ENCODE results near the gene ZNF438.
"Not testable (repeated sequence)": the region's sequence is repeated elsewhere in the genome, so short reads cannot be mapped to it uniquely, and the experiment has no call there.

ZNF438 gene

GRCh38 chr10:30983209-30983608 lies 48.5 kb downstream of the ZNF438 start:
- DNase-seq, result not testable (repeated sequence)

DNA sequence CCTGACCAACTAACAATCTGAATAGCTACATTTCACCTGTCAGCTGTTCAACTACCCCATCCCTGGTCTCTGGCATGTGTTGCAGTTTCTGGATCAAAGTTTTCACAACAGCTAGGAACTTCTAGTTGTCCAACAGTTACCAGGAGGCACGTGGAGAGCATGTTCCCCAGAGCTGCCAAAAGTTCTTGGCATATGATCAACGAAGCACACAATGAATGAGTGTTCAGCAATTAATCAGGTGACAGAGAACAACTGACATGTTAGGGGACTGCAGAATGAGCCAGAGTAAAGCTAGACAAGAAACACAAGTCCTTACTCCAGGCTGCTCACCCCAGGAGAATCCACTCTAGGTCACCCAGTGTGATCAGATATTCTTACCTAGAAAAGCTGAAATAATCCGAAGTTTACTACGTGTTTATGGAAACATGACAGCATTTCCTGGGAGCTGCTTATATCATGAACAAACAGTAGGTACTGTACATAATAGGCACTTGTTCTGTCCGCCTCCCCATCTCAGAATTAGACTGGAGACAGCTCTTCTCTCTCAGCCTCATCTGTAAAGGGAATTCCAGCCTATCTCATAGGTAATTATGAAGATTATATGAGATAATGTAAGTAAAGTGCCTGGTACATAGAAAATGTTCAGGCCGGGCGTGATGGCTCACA lies 50.6 kb downstream of the ZNF438 start:
- DNase-seq, result no peak

DNA sequence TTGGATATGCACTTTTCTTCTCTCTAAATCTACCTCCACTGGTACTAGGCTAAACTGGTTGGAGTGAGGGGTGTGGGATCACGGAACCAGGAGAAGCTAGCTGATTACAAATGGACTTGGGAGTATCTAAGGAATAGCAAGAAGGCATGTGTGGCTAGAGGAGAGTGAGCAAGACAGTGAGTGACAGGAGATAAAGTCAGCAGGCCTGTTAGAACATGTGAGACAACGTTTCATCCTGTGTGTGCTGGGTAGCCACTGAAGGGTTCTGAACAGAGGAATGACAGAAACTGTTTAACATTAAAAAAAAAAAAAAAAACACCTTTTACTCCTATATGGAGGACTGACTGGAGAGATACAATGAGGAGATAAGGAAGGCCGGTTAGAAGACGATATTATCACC lies 51.7 kb downstream of the ZNF438 start:
- DNase-seq, result no peak

DNA sequence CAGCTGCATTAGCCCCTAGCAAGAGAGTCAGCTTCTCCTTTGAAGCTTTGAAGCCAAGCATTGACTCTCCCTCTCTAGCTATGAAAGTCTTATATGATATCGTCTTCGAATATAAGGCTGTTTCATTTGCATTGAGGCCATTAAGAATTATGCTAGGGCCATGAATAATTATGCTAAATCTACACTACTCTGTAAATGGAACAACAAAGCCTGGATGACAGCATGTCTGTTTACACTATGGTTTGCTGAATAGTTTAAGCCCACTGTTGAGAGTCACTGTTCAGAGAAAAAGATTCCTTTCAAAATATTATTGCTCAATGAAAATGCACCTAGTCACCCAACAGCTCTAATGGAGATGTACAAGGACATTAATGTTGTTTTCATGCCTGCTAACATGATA lies 52.8 kb downstream of the ZNF438 start:
- DNase-seq, result no peak

GRCh38 chr10:30977385-30977784 lies 54.3 kb downstream of the ZNF438 start:
- DNase-seq, result no peak

GRCh38 chr10:30974773-30975415 lies 56.8 kb downstream of the ZNF438 start:
- DNase-seq, result no peak

DNA sequence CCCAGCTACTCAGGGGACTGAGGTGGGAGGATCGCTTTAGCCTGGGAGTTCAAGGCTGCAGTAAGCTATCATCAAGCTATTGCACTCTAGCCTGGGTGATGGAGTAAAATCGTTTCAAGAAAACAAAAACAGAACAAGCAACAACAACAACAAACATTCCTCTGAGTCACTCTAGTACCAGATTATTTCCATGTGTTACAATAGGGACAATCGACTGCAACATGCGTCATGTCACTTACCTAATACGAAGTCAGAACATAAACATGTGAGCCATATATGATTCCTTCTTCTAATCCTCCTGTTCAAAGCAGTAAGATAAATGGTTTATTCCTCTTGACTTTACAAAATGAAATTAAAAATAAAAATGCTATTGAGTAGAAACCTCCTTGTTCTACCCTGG lies 57.3 kb downstream of the ZNF438 start:
- no peak for DNase-seq

DNA sequence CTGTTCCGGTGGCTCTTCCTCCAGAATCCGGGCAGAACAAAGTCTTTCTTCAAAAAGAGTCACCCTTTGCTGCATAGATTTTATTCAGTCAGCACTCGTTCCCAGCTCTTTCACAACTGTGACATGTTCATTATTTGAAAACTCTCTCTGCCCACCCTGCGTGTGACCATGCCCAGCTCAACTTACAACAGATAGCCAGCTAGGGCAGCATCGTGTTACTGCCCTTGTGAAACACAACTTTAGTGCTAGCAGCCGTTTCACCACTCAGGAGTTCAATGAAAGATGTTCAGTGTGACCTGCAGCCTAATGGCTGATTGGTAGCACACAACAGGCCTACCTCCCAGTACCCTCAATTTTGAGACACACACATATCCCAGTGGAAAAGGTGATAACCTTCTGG lies 57.9 kb downstream of the ZNF438 start:
- DNase-seq, result no peak

DNA sequence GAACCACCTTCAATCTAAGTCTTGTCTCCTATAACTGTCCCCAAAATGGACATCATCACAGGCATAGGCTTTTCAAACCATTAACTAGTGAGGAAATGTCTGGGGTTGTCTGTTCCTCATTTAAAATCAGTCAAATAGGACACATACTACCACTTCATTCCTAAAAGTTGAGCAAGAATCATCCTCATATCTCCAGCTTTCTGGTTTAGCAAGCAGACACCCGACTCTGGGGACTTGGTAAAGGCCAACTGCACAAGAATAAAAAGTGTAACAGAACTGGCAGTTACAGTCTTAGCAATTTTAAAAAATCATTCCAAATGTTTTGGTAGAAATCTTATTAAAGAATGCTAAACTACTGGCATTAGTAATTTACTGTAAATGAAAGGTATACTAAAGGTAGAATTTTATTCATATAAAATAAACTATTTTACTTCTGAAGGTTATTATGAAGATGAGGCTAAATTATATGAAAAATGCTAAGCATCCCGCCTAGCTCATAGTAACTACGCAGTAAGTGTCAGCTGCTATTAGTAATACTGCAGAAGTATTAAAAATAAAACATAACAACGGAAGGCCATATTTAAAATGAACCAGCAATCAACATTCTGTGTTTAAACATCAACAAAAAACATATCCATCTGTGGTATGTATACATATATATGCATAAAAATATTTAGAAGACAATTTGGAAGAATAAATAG lies 60.8 kb downstream of the ZNF438 start:
- no peak for DNase-seq

DNA sequence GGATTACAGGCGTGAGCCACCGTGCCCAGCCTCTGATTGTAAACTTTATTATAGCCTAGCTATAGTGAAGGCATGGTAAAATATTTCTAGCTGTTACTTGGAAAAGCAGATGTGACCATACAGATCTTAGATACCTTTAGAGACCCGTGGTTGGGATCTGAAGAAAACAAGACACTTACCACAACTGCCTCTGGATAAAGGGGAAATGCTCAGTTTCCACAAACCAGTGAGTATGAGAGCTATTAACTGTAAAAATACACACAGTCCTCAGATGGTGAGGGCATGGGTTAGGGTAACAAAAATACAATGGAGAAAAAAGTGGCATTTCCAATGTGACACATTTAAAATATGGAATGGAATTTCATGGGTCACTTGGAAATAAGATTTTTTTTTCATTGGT lies 63.0 kb downstream of the ZNF438 start:
- no peak for DNase-seq

- DNase-seq, result no peak
Measured at GRCh38 chr10:30967650-30968410, 63.8 kb downstream of the ZNF438 start.

- DNase-seq, result no peak
Measured at GRCh38 chr10:30963992-30964930, 67.4 kb downstream of the ZNF438 start.

DNA sequence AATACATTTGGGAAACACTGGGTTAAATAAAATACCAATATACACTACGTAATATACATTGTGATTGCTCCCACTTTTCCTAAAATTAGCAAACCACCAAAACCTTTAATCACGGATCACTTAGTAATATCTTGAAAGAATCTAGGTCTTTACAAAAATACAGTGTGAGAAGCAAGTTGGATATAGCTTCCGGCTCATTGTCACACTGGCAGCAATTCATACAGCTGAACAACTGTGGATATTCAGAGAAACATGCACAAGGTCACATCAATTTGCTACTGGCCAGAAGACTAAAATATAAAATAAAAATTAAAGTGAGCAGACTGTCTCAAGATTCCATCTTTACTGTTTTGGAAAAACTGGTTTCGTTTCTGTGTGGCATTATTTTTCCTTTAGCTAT lies 69.1 kb downstream of the ZNF438 start:
- no peak for DNase-seq

- DNase-seq, result no peak
Measured at GRCh38 chr10:30959836-30960210, 71.8 kb downstream of the ZNF438 start.

DNA sequence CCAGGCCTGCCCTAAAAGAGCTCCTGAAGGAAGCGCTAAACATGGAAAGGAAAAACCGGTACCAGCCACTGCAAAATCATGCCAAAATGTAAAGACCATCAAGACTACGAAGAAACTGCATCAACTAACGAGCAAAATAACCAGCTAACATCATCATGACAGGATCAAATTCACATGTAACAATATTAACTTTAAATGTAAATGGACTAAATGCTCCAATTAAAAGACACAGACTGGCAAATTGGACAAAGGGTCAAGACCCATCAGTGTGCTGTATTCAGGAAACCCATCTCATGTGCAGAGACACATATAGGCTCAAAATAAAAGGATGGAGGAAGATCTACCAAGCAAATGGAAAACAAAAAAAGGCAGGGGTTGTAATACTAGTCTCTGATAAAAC lies 82.4 kb downstream of the ZNF438 start:
- DNase-seq, result not testable (repeated sequence)

GRCh38 chr10:30944005-30944404 lies 87.7 kb downstream of the ZNF438 start:
- no peak for DNase-seq

DNA sequence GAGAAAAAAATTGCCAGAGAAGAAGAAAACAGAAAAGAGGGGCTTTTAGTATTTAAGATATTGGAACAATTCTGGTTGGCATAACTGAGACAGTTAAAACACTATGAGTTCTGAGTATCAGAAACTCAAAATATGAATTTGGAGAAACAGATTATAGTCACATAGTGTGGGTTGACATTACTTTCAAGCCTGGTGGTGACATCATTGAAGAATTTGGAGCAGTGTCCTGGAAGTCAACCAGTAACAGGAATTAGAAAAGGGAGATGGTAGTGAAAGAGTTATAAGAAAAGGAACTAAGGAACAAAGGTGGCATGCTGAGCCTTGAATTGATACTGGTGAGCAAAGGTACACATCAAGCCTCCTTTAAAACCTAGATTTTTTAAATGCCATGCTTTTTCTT lies 88.2 kb downstream of the ZNF438 start:
- DNase-seq, result no peak

DNA sequence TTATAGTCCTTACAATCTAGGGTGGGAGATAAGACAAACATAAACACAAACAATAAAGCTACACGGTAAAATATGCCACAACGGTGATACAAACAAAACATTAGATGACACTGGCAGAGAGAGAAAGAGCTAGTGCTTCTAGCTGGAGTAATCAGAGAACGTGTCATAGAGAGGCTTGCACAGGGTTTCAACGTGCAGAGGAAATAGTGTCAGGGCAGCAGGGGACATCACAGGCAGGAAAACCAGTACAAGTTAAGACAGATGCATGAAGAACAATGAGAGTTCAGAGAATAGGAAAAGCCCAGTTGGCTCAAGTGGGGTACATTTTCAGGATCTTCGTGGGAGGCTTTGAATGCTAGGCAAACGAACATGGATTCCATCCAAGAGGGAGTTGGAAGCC lies 91.4 kb downstream of the ZNF438 start:
- no peak for DNase-seq

GRCh38 chr10:30939643-30940251 lies 91.9 kb downstream of the ZNF438 start:
- no peak for DNase-seq

DNA sequence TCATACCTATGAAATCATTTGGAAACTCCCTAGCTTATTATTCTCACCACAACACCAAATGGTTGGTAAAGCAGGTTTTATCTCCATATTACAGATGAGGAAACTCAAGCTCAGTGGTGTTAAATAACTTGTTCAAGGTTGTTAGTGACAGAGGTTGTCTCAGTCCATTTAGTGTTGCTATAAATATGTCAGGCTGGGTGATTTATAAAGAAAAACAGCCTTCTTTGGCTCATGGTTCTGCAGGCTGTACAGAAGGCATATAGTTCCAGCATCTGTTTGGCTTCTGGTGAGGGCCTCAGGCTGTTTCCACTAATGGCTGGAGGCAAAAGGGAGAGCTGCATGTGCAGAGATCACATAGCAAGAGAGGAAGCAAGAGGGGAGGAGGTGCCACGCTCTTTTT lies 96.6 kb downstream of the ZNF438 start:
- DNase-seq, result no peak

DNA sequence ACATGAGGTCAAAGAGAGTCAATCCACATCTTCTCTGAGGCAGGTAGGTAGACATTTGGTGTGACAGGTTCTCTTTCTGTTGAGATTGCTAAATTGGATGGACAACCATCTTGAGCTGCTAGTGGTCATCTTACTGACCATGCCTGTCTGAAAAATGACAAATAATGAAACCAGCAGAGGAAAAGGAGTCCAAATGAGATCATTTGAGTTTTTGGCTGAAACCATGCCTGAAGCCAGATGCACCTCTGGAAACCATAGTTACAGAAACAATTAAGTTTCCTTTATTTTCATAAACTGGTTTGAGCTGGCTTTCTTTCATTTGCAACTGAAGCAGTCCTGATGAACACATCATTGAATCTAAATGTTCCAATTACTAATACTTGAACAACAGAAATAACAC lies 100.6 kb downstream of the ZNF438 start:
- no peak for DNase-seq

DNA sequence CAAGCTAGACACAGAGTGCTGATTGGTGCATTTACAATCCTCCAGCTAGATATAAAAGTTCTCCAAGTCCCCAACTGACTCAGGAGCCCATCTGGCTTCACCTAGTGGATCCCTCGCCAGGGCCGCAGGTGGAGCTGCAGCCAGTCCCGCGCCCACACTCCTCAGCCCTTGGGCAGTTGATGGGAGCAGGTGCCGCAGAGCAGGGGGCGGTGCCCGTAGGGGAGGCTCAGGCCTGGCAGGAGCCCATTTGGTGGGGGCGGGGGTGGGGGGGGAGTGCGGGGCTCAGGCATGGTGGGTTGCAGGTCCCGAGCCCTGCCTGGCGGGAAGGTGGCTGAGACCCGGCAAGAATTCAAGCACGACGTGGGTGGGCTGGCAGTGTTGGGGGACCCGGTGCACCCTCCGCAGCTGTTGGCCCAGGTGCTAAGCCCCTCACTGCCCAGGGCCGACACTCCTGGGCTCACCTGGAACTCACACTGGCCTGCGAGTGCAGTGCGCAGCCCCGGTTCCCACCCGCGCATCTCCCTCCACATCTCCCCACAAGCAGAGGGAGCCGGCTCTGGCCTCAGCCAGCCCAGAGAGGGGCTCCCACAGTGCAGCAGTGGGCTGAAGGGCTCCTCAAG lies 101.7 kb downstream of the ZNF438 start:
- DNase-seq, result no peak

Measured in activated T-cell treated with anti-CD3 and anti-CD28 coated beads, Interleukin-2, amount 50 U/mL, for 48 hours (primary cell).